ENCODE measurements around the gene HOMER1. TPM values are rescaled to one million over a fixed set of nuclear protein-coding genes. Genes with fewer than 3 reads are reported as not detected.

The HOMER1 gene
- total and polyA plus RNA-seq, 2 of the 13 experiments (the other 11 are each of a cell fraction or from before 2014, with no cell fraction given), result 5.3 to 24.8 TPM

- peak; percentile 88 for TF ChIP-seq PHF8 (CRISPR knock-in tag; IDR thresholded peaks at IDR 0.05)
- TF ChIP-seq ZMAT3 (CRISPR knock-in tag; conservative IDR thresholded peaks at IDR 0.05), result no peak
- TF ChIP-seq ZNF747 (CRISPR knock-in tag; IDR thresholded peaks at IDR 0.05; ENCODE audit: borderline replicate concordance), result no peak; the same call in 1 of the 2 replicates
- TF ChIP-seq SP5 (CRISPR knock-in tag; IDR thresholded peaks at IDR 0.05; ENCODE audit: borderline replicate concordance, low read depth), result 0 out of 2 replicates have a peak, but pooled peaks have one; percentile 1
- no peak for TF ChIP-seq ZNF713 (CRISPR knock-in tag; IDR thresholded peaks at IDR 0.05)
- no peak for TF ChIP-seq ZNF816 (CRISPR knock-in tag; IDR thresholded peaks at IDR 0.05; ENCODE audit: borderline replicate concordance)
- no peak for TF ChIP-seq RNF2 (conservative IDR thresholded peaks at IDR 0.05; ENCODE audit: low read depth)
- no peak; the same call in 1 of the 2 replicates for TF ChIP-seq KAT7 (CRISPR knock-in tag; IDR thresholded peaks at IDR 0.05; ENCODE audit: borderline replicate concordance)
- TF ChIP-seq, protein P1, sequence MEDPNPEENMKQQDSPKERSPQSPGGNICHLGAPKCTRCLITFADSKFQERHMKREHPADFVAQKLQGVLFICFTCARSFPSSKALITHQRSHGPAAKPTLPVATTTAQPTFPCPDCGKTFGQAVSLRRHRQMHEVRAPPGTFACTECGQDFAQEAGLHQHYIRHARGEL (CRISPR knock-in tag; IDR thresholded peaks at IDR 0.05), result no peak
- no peak for TF ChIP-seq ZNF83 (CRISPR knock-in tag; IDR thresholded peaks at IDR 0.05; ENCODE audit: borderline replicate concordance)
- TF ChIP-seq SMARCE1 (IDR thresholded peaks at IDR 0.05; ENCODE audit: borderline replicate concordance), result no peak
- TF ChIP-seq ZBTB2 (CRISPR knock-in tag; IDR thresholded peaks at IDR 0.05; ENCODE audit: low read depth), result no peak
- no peak for TF ChIP-seq SNAPC4 (CRISPR knock-in tag; IDR thresholded peaks at IDR 0.05)
- peak; percentile 69; the same call in 1 of the 2 replicates for TF ChIP-seq ARNT2 (CRISPR knock-in tag; IDR thresholded peaks at IDR 0.05; ENCODE audit: low read depth)
- TF ChIP-seq, protein P2, sequence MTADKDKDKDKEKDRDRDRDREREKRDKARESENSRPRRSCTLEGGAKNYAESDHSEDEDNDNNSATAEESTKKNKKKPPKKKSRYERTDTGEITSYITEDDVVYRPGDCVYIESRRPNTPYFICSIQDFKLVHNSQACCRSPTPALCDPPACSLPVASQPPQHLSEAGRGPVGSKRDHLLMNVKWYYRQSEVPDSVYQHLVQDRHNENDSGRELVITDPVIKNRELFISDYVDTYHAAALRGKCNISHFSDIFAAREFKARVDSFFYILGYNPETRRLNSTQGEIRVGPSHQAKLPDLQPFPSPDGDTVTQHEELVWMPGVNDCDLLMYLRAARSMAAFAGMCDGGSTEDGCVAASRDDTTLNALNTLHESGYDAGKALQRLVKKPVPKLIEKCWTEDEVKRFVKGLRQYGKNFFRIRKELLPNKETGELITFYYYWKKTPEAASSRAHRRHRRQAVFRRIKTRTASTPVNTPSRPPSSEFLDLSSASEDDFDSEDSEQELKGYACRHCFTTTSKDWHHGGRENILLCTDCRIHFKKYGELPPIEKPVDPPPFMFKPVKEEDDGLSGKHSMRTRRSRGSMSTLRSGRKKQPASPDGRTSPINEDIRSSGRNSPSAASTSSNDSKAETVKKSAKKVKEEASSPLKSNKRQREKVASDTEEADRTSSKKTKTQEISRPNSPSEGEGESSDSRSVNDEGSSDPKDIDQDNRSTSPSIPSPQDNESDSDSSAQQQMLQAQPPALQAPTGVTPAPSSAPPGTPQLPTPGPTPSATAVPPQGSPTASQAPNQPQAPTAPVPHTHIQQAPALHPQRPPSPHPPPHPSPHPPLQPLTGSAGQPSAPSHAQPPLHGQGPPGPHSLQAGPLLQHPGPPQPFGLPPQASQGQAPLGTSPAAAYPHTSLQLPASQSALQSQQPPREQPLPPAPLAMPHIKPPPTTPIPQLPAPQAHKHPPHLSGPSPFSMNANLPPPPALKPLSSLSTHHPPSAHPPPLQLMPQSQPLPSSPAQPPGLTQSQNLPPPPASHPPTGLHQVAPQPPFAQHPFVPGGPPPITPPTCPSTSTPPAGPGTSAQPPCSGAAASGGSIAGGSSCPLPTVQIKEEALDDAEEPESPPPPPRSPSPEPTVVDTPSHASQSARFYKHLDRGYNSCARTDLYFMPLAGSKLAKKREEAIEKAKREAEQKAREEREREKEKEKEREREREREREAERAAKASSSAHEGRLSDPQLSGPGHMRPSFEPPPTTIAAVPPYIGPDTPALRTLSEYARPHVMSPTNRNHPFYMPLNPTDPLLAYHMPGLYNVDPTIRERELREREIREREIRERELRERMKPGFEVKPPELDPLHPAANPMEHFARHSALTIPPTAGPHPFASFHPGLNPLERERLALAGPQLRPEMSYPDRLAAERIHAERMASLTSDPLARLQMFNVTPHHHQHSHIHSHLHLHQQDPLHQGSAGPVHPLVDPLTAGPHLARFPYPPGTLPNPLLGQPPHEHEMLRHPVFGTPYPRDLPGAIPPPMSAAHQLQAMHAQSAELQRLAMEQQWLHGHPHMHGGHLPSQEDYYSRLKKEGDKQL (CRISPR knock-in tag; IDR thresholded peaks at IDR 0.05; ENCODE audit: low read depth), result no peak
These were observed 614 bp upstream of the HOMER1 start (continued) for GRCh38 chr5:79514391-79515105.
